HL-60 (cell line): ENCODE data around the gene CORO2A.

Experiments
- CTCF ChIP-seq: IDR thresholded peaks from one replicate; pipeline ENCODE4 v1.5.1; 2011; ENCODE audit warnings: low read length, control low read depth, inconsistent platforms; ENCODE audit not compliant: insufficient read depth
- GABPA ChIP-seq: IDR thresholded peaks from 2 replicates; pipeline ENCODE4 v1.6.1; 2012; ENCODE audit warnings: low read depth
- POLR2AphosphoS5 ChIP-seq: IDR thresholded peaks from 2 replicates; pipeline ENCODE4 v1.6.1; 2012; ENCODE audit warnings: low read depth
- REST ChIP-seq: IDR thresholded peaks from 2 replicates; pipeline ENCODE4 v1.6.1; 2012; ENCODE audit warnings: low read depth; ENCODE audit not compliant: insufficient replicate concordance
- SPI1 ChIP-seq: IDR thresholded peaks from 2 replicates; pipeline ENCODE4 v1.6.1; 2012; ENCODE audit warnings: low read depth, mild to moderate bottlenecking, borderline replicate concordance

GRCh38 chr9:98232926-98233325, 40.5 kb upstream of the CORO2A start:
- no peak for TF ChIP-seq CTCF
- no peak for TF ChIP-seq POLR2AphosphoS5
- no peak for TF ChIP-seq GABPA
- no peak for TF ChIP-seq REST
- TF ChIP-seq SPI1: no peak
